NCI-H510A (cell line): ENCODE measurements around the gene L3MBTL1.
"Not testable (repeated sequence)": the region's sequence is repeated elsewhere in the genome, so short reads cannot be mapped to it uniquely, and the experiment has no call there.

Experiments used
- DNase-seq: peaks from one replicate; lab custom pipeline; 2025; lab: John Stamatoyannopoulos, UW

Gene L3MBTL1

DNA sequence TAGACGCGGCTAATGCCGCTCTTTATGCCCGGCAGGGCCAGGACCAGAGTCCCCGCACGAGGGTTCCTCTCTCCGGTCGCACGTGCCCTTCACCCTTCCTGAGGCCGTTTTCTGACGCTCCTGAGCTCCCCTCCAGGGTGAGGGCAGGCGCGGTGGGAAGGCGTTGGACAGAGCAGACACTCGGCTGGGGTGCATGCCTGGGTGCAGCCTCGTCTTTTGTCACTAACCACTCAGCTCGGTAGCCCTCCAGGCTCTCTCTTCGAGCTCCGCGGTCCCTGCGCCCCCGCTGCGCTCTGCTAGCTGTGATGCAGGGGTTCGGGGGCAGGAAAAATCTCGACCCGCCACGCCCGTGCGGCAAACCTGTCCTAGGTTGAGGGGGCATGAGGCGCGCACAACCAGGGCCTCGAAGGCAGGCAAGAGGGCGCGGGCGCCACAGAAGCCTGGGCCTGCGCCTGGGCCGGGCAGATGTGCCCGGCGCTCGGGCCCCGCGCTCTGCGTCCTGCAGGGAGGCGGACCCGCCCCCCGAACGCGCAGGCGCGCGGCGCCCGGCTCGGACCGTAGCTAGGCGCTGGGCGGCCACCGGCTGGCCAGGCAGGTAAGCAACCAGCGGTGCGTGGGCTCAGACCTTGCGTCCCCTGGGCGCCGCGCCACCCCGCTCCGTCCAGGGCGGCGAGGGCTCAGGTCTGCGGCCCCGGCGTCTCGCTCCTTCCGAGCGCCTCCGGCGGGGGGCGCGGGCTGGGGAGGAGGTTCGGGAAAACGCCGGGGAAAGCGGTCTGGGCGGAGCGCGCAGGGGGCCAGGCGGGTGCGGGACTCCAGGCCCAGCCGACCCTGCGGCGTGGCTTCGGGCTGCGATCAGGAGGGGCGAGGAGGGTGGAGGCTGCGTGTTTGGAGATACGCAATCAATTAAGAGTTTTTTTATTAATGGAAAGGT is at the start of gene L3MBTL1:
Gene L3MBTL1, plus strand, starts transcription at position 548 of the 931 bp plus-strand sequence. CDS start 5,807 bp downstream, outside the sequence.
- DNase-seq: peak; percentile 55

DNA sequence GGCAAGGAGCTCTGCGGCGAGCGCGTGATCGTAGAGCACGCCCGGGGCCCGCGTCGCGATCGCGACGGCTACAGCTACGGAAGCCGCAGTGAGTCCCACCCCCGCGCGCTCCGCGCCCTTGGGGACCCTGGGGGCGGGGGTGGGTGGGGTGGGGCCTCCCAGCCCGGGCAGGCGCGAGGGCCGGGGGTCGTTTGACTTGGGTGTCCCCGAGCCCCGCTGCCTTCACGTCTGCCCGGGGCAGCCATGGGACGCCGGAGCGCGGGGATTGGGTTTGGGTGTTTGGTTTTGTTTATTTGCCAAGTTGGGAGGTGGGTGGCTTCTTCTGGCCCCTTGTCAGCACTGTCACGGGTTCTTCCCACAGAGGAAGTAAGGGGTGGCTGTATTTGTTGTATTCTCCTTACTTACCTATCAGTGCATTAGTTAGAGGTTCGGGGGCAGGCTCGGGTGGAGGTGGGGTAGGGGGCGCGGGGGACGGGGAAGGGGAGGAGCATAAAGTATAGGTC is 49.0 kb upstream of the L3MBTL1 start:
- no peak for DNase-seq

DNA sequence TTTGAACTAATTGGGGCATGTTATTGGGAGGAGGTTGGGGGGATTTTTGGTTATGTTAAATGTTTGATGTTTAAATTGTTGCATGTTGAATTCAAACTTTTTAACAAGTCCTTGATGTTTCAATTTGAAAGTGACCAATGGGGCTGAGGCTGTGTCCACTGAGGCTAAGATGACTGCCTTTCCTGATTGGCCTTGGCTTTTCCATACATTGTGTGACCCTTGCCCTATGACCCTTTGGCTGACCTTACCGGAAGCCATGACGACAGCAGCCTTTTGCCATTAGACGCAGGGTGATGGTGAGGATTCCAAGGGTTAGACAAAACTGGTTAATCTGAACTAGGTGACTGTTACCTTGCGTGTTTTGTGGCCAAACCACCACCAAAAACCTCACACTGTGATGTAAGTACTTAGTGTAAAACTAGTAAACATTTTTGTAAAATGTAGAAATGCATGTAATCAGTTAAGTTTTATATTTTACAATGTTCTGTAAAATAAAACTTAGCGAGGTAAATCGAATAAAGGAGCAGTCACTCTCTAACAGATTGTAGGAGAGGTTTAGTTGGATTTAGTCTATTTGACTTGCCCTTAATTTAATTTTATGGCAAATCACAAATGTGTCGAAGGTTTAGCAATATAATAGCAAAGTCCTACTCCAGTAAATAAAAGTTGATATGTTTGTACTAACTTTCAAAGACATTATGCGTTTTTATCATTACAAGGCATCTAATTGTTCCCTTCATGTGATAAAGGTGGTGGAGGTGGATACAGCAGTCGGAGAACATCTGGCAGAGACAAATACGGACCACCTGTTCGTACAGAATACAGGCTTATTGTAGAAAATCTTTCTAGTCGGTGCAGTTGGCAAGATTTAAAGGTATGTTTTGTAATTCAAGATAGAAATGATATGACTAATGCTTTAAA is 48.2 kb upstream of the L3MBTL1 start:
- DNase-seq: no peak

DNA sequence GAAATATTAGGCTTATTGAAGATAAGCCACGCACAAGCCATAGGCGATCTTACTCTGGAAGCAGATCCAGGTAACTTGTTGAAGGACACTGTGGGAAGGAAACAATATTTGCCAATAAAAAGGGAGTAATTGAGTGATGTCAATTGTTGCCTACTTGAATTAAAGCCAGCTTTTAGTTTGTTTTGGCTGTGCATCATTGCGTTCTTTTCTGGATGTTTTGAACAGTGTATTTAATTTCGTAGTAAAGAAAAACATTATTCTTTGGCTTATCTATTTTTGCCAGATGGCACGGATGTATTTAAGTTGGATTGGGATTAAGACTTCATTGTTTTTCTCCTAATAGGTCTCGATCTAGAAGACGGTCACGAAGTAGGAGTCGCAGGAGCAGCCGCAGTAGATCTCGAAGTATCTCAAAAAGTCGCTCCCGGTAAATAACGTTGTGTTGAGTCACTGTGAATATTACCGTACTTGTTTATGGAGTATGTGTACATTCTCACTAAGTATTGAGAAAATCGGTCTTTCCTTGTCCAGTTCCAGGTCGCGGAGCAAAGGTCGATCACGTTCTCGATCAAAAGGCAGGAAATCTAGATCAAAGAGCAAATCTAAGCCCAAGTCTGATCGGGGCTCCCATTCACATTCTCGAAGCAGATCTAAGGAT is 47.2 kb upstream of the L3MBTL1 start:
- DNase-seq: no peak

DNA sequence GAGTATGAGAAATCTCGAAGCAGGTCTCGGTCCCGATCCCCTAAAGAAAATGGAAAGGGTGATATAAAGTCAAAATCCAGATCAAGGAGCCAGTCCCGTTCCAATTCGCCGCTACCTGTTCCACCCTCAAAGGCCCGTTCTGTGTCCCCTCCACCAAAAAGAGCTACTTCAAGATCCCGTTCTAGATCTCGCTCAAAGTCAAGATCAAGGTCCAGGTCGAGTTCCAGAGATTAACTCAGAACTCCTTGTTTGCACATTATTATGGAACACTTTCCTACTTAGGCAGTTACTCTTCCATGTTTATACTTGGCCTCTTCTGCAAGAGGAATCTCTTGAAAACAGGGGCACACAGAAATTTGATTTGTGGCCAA is 46.7 kb upstream of the L3MBTL1 start:
- no peak for DNase-seq

DNA sequence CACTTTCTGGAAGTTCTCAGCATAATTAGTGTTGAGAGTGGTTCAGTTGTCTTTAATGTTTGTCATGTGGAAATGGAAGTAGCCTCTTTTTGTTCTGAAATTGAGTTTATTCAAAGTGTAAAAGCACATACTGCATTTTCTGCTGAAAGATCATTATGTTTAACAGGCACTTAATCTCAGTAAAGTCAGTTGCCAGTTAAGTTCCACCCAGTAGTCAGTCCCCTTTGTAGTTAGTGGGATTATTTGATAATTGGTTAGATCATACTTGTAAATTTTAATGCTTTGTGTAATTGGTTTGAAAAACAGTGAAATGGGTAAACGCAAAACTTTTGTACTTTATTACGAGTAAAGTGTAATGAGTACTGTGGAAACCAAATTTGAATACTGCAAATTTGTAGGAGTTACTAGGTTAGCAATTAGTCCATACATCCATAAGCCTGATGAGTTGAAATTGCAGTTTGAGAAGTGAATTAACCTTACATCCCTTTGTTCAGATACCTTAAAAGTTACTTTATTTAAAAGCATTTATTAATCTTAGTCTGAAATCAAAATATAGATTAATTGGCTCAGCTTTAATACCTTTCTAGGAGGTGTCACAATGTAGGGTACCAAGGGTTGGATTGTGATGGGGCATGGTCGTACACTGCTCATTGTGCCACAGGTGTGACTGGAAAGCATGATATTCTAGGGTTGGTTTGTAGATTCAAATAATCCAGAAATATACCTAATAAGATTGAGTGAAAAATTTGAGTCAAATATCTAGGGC is 45.4 kb upstream of the L3MBTL1 start:
- no peak for DNase-seq

DNA sequence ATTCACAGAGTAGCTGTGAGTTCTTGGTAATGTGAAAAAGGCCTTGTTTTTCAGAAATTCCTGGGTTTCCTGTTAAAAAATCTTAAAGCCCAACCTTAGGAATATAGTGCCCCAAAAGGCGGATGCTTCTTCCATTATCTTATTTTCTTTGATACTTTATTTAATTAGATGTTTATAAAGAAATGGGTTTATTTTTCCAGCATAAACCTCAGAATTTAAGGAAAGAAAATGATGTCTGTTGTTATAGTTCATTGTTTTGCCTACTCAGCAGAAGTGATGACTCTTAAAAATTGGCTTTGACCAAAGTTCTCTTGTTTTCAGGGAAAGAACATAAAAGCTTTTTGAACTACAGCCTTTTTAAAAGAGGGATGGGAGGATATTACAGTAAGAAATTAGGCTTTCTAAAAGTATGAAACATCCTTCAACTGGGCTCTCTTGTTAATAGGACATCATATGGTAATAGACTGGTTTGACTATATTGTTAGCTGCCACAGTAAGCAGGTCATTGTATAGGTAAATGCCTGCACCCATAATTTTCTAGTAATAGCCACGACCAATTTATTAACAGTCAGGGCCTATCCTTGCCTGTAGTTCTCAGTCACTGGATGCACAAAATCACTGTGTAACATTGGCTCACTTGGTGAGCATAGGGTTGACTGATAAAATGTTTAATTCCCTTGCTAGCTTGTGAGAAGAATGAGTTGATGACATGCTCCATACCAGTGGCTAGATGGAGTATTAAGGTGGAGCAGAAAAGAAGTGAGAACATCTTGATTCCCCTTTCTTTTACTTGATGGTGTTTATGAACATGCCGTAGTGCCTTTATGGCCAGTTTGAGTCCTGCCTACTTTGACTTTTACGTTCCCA is 44.6 kb upstream of the L3MBTL1 start:
- no peak for DNase-seq

DNA sequence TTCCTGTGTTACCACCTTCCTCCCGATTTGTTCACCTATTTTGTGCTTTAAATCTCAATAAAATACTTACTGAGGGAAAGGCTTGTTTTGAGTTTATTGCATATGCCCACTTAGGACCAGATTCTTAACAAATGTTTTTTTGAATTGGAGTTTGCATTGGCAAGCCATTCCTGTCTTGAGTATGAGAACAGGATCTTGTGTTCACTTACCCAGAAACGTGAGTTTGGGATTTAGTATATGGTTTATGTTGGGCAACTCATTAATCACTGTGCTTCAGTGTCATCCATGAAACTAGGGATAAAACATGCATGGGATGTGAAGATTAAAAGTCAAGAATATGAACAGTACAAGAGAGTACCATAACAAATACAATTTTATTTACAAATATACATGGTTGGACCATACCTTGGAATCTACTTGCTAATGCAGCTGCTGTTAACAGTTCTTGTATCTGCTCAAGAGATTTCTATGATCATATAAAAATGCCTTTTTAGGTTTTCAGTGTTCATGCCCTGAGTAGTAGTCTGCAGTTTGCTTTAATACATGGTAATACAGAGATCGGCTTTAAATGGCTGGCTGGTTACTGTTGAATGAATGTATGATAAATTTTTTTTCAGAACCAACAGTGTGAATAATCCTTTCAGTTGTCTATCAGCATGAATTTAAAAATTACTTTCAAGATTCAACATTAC is 43.8 kb upstream of the L3MBTL1 start:
- no peak for DNase-seq

DNA sequence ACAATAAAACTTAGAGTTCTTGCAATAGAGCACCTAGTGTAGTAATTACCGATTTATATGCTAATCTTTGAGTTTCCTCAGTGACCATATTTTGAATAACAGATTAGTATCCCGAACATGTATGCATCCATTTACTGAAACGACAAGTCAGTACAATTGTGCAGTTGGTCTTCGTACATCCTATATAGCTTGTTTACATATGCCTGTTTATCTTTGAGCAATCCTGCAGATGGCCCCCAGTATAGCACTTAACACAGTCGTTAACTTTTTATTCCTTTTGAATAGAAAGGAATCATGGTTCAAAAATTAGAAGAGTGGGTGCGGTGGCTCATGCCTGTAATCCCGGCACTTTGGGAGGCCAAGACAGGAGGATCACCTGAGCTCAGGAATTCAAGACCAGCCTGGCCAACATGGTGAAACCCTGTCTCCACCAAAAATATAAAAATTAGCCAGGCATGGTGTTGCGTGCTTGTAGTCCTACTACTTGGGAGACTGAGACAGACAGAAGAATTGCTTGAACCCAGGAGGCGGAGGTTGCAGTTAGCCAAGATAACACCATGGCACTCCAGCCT is 43.2 kb upstream of the L3MBTL1 start:
- no peak for DNase-seq

DNA sequence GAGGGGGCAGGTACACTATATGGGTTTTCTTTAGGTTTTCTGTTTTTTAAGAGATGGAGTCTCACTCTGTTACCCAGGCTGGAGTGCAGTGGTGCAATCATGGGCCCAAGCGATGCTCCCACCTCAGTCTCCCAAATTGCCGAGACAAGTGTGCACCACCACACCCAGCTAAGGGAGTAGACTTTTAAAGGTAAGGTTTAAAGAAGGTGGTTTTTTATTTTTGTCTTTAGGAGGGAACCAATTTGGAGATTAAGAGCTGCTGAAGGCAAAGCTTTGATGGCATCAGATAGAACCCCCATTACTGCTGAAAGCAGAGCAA is 41.9 kb upstream of the L3MBTL1 start:
- DNase-seq: no peak

DNA sequence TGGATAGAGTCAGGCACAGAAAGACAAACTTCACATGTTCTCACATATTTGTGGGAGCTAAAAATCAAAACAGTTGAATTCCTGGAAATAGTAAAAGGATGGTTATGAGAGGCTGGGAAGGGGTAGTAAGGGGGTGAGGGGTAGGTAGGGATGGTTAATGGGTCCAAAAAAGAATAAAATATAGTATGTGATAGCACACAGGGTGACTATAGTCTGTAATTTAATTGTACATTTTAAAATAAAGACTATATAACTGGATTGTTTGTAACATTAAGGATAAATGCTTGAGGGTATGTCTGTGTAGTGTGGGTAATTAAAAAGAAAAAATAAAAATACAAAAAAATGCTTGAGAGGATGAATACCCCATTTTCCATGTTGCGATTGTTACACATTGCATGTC is 39.9 kb upstream of the L3MBTL1 start:
- DNase-seq: no peak

DNA sequence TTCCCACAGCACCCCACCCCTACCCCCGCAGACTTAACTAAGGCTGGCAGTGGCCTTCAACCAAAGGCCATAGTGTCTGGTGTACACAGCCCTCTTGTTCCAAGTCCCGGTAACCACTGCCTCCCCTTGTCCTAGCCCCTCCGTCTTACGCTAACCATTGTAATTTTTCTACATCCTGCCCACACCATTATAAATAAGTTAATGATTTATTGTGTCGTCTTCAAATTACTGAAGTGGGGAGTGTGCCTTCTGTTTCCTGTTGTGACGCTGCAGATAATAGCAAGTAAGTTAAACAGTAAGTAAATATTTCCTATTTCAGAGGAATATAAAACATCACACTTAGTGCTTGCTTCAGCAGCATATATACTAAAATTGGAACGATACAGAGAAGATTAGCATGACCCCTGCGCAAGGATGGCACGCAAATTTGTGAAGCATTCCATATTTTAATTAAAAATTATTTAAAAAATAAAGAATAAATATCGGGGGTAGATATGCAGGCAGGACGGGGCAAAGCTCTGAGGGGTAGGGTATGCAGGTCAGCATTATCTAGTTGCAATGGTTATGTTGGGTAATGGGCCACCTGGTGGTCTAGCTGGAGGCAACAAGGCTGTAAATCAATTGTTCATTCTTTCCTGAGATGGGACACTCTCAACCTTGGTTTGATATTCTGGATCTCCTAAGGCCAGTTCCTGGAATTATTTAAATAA is 34.7 kb upstream of the L3MBTL1 start:
- no peak for DNase-seq

DNA sequence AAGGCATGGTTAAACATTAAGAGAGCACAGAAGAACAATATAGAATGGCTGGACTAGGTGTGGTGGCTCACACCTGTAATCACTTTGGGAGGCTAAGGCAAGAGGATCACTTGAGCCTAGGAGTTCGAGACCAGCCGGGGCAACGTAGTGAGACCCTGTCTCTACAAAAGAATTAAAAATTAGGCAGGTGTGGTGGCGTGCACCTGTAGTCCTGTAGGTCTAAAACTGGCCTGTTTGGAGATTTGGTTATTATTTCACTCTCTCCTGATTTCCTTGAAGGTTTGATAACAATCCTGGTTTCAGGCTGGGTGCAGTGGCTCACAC is 34.2 kb upstream of the L3MBTL1 start:
- DNase-seq: no peak

DNA sequence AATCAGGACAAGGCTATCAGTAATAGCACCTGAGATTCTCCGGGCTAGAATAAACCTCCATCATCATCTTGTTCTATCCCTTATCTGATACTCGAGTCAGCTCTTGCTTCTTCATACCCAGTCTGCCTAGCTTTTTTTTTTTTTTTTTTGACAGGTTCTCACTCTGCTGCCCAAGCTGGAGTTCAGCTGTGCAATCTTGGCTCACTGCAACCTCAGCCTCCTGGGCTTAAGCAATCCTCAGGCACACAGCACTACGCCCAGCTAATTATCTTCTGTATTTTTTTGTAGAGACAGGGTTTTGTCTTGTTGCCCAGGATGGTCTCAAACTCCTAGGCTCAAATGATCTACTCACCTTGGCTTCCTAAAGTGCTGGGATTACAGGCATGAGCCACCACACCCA is 30.3 kb upstream of the L3MBTL1 start:
- no peak for DNase-seq

DNA sequence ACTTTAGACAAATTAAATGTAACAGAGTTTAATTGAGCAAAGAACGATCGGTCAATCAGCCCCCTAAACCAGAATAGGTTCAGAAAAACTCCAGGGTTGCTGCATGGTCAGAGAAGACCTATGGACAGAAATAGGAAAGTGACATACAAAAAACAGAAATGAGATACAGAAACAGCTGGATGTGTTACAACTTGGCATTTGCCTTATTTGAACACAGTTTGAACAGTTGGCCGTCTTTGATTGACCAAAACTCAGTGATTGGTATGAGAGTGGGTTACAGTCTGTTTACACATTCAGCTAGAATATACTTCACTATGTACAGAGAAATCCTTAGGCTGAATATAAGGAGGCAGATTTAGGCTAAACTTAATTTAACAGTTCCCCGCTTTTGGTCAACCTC is 29.9 kb upstream of the L3MBTL1 start:
- no peak for DNase-seq

DNA sequence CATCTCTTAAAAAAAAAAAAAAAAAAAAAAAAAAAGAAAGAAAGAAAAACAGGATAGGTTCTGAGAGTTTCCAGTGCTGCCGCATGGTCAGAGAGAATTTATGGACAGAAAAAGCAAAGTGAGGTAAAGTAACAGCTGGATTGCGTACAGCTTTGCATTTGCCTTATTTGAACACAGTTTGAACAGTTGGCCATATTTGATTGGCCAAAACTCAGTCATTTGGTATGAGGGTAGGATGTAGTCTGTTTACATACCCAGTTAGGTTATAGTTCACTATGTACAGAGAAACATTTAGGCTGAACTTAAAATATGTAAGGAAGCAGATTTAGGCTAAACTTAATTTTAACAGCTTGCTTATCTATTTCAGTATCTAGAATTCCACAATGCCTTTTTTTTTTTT is 17.5 kb upstream of the L3MBTL1 start:
- DNase-seq: no peak

DNA sequence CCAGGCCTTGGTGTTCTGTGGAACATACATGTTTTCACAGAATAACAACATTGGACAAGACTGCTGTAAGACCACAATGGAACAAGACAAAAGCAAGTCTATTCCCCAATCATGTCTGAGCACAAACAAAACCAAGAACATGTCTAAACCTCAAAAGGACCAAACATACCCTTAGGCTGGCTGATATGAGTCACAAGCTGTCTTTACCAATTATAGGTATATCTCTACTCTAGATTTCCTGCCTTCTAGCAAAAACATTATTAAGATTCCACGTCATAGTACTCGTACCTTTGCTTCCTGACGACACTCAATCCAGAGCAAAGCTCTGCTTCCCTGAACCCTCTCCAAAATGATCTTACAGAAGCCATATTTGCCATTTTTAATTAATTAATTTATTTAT is 15.4 kb upstream of the L3MBTL1 start:
- no peak for DNase-seq

DNA sequence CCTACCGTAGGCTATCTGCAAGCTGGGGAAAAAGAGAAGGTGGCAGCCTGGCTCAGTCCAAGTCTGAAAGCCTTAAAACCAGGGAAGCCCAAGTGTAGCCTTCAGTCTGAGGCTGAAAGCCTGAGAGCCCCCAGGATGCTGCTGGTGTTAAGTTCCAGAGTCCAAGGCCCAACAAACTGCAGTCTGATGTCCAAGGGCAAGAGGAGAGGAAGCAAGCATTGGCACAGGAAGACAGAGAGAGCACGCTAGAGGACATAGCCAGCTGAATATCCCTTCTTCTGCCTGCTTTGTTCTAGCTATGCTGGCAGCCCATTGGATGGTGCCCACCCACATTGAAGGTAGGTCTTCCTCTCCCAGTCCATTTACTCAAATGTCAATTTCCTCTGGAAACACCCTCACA is 12.1 kb upstream of the L3MBTL1 start:
- no peak for DNase-seq

DNA sequence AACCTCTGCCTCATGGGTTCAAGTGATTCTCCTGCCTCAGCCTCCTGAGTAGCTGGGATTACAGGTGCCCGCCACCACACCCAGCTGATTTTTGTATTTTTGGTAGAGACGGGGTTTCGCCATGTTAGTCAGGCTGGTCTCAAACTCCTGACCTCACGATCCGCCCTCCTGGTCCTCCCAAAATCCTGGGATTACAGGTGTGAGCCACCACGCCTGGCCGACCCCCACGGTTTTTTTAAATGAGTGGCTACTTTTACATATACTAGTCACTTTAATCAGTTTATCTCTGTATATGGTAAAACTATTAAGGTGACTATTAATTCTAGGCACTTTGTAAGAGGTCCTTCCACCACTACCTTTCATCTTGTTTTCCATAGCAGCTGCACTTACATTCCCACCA is 5.5 kb upstream of the L3MBTL1 start:
- DNase-seq: not testable (repeated sequence)
